Fibroblast of skin of abdomen (primary cell): ENCODE data around the gene PDGFB.
"Not testable (repeated sequence)": the region's sequence is repeated elsewhere in the genome, so short reads cannot be mapped to it uniquely, and the experiment has no call there.

Experiments
- DNase-seq: peaks from one replicate; pipeline ENCODE4 v3.0.0-alpha.2; 2013

Gene PDGFB

GRCh38 chr22:39225591-39225990, 19.2 kb downstream of the PDGFB start:
- no peak for DNase-seq

GRCh38 chr22:39224550-39224949, 20.2 kb downstream of the PDGFB start:
- DNase-seq, result no peak

- no peak for DNase-seq
Measured at GRCh38 chr22:39223091-39223710, 21.6 kb downstream of the PDGFB start.

- no peak for DNase-seq
Measured at GRCh38 chr22:39221999-39222686, 22.6 kb downstream of the PDGFB start.

GRCh38 chr22:39220890-39221850, 23.6 kb downstream of the PDGFB start:
- peak; percentile 28 for DNase-seq

GRCh38 chr22:39220450-39220849, 24.3 kb downstream of the PDGFB start:
- no peak for DNase-seq

GRCh38 chr22:39219071-39220039, 25.4 kb downstream of the PDGFB start:
- DNase-seq, result no peak

- DNase-seq, result not testable (repeated sequence)
Measured at GRCh38 chr22:39218432-39218831, 26.4 kb downstream of the PDGFB start.

- no peak for DNase-seq
Measured at GRCh38 chr22:39216143-39216490, 28.7 kb downstream of the PDGFB start.

GRCh38 chr22:39215426-39216142, 29.2 kb downstream of the PDGFB start:
- DNase-seq, result no peak

GRCh38 chr22:39215070-39215396, 29.7 kb downstream of the PDGFB start:
- no peak for DNase-seq

GRCh38 chr22:39214383-39215069, 30.3 kb downstream of the PDGFB start:
- no peak for DNase-seq

GRCh38 chr22:39214006-39214382, 30.8 kb downstream of the PDGFB start:
- DNase-seq, result no peak

GRCh38 chr22:39212721-39213376, 31.9 kb downstream of the PDGFB start:
- no peak for DNase-seq

GRCh38 chr22:39209756-39210155, 35.0 kb downstream of the PDGFB start:
- no peak for DNase-seq

GRCh38 chr22:39208013-39208680, 36.6 kb downstream of the PDGFB start:
- DNase-seq, result no peak

GRCh38 chr22:39207141-39208012, 37.4 kb downstream of the PDGFB start:
- no peak for DNase-seq

GRCh38 chr22:39206491-39206890, 38.3 kb downstream of the PDGFB start:
- DNase-seq, result no peak
